CD4-positive, alpha-beta T cell treated with Interleukin-17A for 4 hours (primary cell): ENCODE results near the gene BRAT1.
"Not testable (repeated sequence)": the region's sequence is repeated elsewhere in the genome, so short reads cannot be mapped to it uniquely, and the experiment has no call there.

Source experiments
- DNase-seq: peaks from one replicate; pipeline ENCODE4 v3.0.0-alpha.2; 2020; ENCODE audit warnings: mixed read lengths

BRAT1 gene

DNA sequence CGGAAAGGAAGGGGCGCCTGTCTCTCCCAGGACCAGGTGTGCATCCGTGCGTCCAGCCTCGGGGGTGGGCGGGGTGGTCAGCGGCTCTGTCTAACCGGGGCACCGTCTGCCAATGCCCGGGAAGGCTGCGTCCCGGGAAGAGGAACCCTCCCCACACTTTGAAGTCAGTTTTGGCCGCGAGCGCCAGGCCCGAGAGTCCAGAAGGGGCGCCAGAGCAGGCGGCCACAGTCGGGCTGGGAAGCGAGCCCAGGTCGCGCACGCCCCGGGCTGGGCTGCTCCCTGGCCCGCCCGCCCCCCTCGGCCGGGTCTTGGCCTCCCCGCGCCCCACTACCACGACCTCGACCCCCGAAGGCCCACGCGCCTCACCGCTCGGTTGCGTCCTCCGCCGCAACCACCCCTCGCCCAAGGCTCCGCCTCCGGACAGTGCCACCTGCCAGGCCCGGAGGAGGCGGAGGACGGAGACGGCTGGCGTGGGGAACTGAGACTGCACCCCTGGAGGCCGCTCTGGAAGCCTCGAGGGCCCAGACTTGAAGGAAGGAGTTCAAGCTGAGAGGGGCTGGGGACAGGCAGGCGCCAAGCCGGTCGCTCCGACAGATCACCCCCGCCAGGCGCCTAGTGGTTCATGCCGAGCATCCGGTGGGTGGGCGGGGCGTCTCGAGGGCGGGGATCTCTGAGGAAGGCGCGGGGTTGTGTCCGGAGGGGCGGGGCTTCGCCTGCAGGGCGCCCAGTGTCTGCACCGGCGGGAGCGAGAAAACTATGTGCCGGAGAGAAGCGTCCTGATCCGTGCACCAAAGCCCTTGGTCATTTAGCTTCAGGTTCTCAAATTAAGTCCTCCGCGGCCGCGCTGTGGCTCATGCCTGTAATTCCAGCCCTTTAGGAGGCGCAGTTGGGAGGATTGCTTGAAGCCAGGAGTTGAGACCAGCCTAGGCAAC, at the start of gene BRAT1:
Gene BRAT1 (minus strand): TSS at position 404 of the 932 bp plus-strand sequence. CDS start 1,093 bp downstream, outside the sequence.
- DNase-seq, result peak; percentile 99

DNA sequence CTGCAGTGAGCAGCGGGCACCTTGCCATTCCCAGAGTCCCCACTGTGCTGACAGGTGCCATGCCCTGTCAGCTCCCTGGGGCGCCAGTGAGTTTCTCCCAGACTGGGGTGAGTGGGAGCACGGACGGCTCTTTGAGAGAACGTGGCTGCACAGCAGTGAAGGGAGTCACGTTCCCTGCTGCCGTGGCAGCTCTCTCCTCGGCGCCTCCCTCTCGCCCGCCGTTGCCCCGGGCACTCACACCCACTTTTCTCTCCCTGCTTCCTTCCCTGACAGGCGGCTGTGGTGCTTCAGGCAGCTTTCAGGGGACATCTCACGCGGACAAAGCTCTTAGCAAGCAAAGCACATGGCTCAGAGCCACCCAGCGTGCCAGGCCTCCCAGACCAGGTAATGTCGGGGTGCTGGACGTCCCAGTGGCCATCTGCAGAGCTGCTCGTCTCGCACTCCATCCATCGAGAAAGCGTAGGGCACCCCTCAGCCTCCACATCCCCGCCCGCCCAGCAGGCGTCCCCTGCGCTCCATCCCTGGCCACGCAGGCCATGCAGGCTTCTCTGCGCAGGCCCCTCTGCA, 49.4 kb upstream of the BRAT1 start:
- no peak for DNase-seq

DNA sequence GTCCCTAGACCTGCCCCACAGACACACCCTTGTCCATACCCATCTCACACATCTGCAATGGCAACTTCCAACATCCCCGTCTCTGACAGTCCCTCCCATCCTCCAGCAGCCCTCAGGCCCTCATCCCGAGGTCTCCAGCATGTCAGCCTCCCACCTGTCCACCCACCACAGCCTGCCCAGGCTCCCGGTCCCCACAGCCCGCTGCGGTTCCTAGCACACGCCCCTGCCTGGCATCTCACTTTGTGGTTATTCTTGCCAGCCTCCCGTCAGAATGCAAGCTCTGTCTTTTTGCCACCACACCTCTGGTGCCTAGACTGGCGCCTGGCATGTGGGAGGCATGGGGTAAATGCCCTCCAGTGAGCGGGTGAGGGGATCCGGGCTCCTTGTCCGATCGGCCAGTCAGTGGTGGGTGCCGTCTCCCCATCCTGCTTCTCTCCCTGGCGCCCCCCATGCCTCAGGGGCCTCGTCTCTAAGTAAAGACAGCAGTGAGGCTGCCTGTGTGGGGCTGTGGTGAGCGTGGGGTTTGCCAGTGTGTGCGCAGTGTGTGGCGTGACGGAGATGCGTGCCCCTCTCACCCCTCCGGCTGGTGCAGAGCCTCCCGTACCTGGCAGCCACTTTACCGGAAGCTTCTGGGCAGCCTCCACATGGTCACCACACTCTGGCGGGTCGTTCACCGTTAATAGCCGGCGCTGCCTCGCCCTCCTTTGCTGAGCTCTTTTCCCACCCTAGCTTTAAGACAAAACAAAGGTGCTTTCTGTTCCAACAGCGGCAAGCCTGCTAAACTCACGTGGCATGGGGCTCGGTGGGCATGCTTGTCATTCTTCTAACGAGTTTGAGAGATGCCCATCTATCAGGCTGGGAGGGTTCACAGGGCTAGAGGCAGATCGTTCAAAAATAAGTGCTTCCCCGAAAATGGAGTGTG, 48.0 kb upstream of the BRAT1 start:
- DNase-seq, result no peak

DNA sequence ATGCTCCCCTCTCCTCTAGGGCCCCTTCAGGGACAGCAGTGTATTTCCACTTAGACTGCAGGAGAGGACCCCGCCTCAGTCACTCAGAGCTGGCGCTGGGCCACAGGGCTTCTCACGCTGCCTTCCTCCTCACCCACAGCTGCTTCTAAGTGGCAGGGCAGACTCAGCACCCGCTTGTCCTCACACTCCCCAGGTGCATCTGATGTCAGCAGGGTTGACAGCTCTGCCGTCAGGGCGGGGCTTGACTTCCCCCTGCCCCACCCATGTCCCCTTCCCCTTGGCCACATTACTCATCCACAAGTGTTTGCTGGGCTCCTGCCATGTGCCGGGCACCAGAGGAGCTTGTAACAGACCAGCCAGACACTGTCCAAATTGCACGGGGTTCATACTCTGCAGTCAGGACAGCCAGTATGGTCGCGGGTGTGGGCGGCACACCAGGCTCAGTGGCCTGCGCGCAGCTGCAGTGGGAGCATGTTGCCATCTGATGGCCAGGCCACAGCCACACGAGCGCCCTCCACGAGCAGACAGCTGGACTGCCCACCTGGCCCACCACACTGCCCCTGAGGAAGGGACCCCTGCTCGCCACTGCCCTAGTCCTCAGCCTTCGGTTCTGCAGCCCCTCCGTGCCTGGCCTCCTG, 47.2 kb upstream of the BRAT1 start:
- no peak for DNase-seq

DNA sequence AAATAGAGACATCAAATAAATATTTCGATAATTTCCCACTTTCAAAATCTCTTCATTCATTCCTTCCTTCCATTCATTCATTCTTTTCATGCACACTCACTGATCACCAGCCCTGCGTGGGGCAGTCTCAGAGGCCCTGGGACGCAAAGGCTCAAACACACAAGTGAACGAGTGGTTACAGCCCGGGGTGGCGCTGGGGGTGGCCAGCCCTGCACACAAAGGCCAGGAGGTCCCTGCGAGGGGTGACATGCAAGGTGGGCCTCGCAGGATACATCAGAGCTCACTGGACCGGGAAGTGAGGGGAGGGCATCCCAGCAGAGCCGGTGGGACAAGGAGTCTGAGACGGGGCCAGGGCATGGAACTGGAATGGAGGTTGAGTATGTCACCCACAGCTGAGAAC, 46.6 kb upstream of the BRAT1 start:
- DNase-seq, result no peak

DNA sequence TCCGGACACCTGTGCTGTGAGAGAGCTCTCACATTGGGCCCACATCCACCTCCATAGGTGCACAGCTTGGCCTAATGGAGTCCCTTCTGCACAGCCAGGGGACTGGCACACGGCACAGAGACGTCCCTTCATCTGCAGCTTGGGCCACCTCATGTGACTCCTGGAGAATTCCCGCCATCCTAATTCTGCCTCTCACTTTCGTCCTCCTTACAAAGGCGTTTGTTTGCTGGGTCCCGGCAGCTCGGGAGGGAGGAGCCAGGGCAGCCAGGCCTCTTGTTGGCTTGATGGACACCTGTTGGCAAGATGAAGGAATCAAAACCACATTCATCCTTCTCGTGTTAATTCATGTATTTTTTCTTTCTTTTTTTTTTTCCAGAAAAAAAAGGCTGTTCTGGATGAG, 45.7 kb upstream of the BRAT1 start:
- DNase-seq, result no peak

DNA sequence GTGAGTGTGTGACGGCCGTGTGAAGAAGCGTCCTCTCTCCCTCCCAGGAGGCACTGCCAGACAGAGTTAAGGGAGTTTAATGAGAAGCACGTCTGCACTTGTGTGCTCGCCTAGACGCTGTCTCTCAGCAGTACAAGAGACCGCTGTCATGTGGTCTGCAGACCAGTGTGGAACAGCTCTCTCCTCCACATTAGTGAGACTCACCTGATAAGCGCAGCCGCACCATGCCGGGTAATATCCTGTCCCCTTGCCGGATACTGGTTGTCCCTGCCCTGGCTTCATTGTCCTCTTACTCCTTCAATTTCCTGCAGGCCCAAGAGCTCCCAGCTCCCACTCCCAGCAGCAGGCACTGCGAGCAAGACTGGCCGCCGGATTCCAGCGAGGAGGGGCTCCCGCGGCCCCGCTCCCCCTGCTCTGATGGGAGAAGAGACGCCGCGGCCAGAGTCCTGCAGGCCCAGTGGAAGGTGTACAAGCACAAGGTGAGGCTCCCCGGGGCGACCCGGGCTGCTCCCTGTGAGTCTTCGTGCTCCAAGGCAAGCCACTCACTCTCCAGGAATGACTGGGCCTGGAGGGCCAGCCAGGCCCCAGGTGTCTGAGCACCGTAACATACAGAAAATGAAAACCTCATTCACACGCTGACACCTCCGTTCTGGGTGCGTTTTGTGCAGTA, 43.0 kb upstream of the BRAT1 start:
- no peak for DNase-seq

DNA sequence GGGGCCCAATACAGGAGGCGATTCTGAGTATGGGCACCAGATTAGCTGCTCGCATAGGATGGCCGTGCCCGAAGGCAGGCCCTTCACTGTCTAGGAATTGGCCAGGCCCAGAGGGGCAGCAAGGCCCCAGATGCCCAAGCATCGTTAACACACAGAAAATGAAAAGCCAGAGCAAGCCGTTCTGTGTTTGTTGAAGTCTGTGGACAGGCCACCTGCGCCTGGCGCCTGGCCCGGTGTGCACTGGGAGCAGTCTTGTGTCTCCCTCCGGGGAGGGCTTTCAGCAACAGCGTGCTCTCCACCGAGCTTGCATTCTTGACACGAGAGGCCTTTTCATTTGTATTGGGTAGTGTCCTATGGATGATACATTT, 41.9 kb upstream of the BRAT1 start:
- DNase-seq, result no peak

DNA sequence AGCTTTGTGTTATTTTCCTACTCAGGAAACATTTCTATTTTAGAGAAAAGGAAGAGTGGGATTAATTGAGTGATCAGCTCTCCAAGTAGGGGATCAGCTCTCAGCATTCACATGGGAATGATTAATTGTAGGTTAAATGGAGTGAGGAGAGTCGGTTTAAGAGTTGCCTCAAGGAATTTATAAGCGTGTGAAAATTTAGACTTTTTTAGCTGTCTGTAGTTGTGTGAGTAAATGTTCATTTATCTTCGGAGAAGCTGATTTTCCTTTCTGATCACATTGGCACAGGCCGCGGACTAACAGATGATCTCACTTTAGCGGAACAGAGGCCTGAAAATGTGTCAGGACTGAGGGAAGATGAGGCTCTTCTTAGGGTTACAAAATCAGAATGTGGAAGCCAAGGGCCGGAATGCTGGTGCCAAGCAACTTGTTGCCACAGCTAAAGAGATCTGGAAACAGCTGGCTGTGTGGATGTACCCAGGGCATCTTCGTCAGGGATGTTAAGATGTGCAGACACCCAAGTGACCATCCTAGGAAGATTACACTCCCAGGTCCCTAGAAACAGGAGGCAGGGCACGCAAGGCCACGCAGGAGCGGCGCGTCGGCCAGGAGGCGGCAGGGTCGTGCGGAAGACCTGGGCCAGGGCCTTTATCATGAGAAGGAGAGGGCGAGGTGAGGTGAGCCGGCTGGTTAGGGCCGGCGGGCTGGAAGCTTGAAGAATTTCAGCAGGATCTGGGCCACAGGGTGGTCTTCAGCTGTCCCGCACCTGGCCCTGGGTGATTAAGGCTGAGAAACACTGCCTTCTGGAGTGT, 41.3 kb upstream of the BRAT1 start:
- DNase-seq, result no peak

DNA sequence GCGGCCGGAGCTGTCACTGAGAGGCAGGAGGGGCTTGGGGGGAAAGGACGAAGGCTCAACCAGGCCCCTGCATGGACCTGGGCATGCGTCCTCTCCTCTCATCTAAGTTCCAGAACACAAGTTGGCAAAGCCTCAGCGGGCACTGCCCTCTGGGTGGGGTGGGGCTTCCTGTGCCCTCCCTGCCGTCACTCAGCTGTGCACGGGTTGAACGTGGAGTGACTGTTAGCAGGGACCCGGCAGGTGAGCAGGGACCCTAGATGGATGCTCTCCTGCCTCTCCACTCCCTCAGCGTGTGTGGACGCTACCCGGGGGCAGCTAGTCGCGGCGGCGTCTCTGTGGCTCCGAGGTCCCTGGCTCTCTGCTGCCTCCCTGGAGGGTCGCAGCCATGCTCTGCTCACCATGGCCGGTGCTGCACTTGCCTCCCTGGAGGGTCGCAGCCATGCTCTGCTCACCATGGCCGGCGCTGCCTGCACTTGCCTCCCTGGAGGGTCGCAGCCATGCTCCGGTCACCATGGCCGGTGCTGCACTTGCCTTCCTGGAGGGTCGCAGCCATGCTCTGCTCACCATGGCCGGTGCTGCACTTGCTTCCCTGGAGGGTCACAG, 40.0 kb upstream of the BRAT1 start:
- DNase-seq, result no peak

DNA sequence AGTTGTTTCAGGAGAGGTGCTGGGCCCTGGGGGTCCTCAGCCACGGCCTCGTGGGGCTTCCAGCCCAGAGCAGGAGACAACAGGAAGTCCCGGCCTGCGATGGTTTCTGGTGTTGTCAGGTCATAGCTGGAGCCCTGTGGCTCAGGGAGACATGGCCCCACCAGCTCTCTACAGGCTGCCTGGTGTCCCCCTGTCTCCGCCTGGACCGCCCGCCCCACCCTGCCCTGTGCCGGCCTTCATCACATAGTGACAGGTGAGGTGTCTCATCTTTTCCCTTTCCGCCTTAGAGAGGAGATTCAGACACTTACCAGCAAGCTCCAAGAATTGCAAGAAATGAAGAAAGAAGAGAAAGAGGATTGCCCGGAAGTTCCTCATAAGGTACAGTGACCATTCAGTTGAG, 39.3 kb upstream of the BRAT1 start:
- no peak for DNase-seq

DNA sequence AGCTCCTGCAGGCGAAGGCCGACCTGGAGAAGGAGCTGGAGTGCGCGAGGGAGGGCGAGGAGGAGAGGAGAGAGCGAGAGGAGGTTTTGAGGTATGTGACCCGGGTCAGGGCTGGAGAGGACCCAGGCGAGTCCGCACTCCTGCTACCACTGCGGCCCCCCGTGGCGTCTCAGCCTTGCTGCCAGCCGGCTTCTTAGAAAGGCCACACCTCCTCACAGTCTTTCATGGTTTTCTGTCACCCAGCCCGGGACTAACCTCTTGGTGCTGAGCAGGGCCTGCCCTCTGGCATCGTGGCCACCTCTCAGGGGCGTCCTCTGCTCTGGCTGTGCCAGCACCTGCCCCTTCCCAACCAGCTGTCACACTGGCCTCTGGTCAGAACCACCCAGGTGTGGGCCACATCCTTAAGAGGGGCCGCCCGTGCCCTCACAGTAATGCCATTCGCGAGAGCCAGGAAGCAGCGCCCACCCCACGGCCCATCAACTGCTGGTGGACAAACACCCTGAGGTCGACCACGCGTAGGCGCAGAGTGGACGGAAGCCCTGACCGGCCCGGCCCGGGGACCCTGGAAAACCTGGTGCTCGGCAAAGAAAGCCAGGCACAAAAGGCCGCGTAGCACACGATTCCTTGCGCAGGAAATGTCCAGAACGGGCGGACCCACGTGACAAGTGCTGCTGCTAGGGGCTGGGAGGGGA, 37.9 kb upstream of the BRAT1 start:
- no peak for DNase-seq

DNA sequence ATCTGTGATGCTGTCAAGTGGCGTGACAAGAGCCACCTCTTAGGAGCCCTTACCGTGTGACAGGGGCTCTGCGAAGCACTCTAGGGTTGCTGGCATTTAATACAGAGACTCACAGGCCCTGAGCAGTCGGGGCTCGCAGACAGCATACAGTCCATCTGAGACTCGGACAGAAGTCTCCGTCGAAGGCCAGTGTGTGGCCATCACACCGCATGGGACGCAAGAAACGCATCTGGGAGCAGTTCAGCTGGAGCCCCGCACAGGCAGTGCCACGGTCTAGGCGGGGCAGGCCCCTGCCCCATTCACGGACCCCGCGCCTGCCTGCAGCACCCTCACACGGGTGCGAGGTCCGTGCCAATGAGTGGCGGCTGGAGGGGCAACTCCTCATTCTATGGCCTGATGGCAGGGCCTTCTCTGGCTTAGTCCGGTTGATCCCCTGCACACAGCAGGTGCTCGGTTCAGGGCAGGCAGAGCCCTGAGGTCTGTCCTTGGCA, 37.1 kb upstream of the BRAT1 start:
- DNase-seq, result no peak

DNA sequence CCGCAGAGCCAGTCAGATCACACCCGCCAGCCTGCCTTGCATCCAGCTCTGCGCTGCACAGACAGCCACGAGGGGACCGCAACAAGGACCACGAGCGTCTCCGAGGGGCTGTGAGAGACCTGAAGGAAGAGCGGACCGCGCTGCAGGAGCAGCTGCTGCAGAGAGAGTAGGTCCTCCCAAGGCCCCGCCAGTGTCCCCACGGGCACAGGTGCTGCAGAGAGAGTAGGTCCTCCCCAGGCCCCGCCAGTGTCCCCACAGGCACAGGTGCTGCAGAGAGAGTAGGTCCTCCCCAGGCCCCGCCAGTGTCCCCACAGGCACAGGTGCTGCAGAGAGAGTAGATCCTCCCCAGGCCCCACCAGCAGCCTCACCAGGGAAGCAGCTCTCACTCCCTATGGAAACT, 34.6 kb upstream of the BRAT1 start:
- not testable (repeated sequence) for DNase-seq

DNA sequence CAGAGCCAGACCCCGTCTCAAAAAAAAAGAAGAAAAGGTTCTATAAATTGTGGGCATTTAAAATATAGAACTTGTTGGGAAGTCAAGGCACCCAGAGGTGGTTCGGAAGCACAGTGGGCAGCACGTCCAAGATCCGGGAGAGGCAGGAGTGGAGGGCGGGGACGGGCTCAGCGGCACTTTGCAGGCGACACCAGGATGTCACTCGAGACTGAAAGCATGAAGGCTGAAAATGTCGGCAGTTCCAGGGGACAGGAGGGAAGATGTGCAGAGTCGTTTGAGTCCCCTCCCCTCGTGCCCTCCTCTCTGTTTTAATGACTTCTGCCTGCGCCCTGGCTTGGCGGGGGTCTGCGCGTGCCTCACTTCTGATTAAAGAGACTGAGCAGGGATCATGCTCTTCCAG, 34.0 kb upstream of the BRAT1 start:
- no peak for DNase-seq

DNA sequence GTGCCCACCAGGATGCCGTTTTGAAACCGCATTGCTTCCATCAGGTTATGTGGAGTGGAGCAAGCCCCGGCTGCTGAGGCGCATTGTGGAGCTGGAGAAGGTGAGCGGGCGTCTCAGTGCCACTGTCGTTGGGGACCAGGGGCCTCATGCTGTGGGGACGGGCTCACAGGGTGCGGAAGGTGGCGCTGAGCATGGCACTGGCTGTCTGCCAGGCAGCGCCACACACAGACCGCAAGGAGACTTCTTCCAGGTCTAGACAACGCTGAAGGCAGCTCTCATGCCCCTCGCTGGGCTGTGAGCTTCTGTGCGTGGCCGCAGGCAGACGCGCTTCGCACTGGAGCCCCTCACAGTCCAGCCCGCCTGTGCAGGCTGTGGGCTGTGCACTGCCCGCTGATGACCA, 32.5 kb upstream of the BRAT1 start:
- no peak for DNase-seq

DNA sequence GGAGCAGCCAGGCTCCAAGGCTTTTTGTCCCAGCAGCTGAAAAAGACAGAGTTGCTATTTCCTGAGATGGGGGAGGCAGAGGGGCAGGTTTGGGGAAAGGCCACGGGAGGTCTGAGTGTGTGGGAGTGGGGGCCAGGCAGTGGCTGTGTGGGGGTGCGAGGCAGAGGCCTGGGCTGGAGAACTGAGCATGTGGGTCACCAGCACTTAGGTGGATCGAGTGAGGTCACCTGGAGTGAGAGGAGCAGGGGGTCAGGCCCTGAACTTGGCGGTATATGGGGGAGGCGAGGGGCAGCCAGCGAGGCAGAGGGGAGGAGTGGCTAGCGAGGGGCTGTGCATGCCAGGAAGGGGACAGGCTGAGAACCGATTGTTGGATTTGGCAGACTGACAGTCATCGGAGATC, 31.8 kb upstream of the BRAT1 start:
- no peak for DNase-seq

DNA sequence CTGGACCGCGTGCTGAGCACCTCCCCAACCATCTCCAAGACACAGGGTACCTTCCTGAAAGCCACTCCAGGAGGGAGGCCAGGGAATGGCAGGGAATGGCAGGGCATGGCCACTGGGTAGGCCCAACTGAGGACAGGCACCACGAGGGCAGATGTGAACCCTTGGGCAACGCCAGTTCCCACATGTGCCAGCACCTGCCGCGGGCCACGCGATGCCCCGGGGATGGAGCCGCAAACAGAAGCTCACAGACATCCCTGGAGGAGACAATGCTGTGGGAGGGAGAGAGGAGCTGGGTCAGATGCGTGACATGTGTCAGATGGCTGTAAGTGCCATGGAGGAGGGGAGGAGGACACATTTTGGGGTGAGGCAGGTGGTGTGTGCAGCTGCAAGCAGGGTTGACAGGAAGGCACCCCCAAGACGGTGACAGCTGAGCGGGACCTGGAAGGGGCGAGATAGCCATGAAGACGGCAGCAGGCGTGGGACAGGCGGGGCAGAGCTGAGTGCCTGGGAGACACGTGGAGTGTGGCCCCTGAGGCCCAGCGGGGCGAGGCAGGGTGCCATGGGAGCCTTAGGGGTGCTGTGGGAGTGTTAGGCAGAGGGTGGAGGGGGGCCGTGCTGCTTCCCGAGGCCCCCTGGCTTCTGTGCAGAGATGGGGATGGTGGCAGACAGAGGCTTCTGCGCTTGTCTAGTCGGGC, 31.1 kb upstream of the BRAT1 start:
- no peak for DNase-seq

DNA sequence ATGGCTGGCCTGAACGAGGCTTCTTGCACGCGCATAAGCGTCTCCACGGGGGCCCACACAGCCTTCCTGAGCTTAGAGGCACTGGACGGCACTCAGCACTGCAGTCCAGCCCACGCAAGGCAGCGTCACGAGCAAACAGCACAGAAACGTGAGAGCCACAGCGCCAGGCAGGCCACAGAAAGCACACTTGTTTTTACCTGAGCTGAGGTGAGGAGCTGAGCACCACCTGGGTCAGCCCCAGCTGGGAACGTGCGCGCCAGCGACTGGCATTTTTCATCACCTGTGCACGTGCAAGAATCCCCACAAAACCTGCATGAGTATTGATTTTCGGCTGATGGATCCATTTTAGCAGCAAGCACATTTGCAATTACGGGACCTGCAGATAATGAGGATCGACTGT, 30.1 kb upstream of the BRAT1 start:
- no peak for DNase-seq
